Measurements from ENCODE around the gene HES1.

DNA sequence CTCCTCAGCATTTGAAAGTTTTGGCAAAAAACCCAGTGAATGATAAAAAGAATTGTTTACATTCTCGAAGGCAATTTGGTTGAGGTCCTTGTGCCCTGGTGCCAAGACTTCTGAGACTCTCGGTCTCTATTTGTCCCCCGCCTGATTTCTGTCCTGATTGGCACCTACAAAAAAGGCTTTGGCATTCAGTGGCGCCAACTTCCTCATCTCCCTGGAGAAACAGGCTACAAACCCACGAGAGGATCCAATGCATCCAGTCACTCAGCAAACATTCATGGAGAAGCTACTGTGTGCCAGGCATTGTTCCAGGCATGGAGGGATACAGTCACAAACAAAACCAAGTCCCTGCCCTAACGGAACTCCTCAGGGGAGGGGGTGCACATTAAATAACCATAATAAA is 42.7 kb downstream of the HES1 start:
- no peak for TF ChIP-seq EZH2 (IDR thresholded peaks at IDR 0.05; ENCODE audit: borderline replicate concordance, control insufficient read depth, low read depth, low read length)
- TF ChIP-seq TCF12 (IDR thresholded peaks at IDR 0.05; ENCODE audit: low read depth, low read length): no peak
- TF ChIP-seq ZNF622 (IDR thresholded peaks at IDR 0.05): no peak
- TF ChIP-seq, protein P1, sequence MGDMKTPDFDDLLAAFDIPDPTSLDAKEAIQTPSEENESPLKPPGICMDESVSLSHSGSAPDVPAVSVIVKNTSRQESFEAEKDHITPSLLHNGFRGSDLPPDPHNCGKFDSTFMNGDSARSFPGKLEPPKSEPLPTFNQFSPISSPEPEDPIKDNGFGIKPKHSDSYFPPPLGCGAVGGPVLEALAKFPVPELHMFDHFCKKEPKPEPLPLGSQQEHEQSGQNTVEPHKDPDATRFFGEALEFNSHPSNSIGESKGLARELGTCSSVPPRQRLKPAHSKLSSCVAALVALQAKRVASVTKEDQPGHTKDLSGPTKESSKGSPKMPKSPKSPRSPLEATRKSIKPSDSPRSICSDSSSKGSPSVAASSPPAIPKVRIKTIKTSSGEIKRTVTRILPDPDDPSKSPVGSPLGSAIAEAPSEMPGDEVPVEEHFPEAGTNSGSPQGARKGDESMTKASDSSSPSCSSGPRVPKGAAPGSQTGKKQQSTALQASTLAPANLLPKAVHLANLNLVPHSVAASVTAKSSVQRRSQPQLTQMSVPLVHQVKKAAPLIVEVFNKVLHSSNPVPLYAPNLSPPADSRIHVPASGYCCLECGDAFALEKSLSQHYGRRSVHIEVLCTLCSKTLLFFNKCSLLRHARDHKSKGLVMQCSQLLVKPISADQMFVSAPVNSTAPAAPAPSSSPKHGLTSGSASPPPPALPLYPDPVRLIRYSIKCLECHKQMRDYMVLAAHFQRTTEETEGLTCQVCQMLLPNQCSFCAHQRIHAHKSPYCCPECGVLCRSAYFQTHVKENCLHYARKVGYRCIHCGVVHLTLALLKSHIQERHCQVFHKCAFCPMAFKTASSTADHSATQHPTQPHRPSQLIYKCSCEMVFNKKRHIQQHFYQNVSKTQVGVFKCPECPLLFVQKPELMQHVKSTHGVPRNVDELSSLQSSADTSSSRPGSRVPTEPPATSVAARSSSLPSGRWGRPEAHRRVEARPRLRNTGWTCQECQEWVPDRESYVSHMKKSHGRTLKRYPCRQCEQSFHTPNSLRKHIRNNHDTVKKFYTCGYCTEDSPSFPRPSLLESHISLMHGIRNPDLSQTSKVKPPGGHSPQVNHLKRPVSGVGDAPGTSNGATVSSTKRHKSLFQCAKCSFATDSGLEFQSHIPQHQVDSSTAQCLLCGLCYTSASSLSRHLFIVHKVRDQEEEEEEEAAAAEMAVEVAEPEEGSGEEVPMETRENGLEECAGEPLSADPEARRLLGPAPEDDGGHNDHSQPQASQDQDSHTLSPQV (IDR thresholded peaks at IDR 0.05): no peak
- TF ChIP-seq, protein P2, sequence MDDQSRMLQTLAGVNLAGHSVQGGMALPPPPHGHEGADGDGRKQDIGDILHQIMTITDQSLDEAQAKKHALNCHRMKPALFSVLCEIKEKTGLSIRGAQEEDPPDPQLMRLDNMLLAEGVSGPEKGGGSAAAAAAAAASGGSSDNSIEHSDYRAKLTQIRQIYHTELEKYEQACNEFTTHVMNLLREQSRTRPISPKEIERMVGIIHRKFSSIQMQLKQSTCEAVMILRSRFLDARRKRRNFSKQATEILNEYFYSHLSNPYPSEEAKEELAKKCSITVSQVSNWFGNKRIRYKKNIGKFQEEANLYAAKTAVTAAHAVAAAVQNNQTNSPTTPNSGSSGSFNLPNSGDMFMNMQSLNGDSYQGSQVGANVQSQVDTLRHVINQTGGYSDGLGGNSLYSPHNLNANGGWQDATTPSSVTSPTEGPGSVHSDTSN (IDR thresholded peaks at IDR 0.05; ENCODE audit: insufficient replicate concordance, low read depth, low read length): no peak
- TF ChIP-seq ZNF274 (IDR thresholded peaks at IDR 0.05; ENCODE audit: insufficient read depth, insufficient read length): no peak
- no peak for TF ChIP-seq TCF7 (IDR thresholded peaks at IDR 0.05; ENCODE audit: borderline replicate concordance)
- TF ChIP-seq, protein P3, sequence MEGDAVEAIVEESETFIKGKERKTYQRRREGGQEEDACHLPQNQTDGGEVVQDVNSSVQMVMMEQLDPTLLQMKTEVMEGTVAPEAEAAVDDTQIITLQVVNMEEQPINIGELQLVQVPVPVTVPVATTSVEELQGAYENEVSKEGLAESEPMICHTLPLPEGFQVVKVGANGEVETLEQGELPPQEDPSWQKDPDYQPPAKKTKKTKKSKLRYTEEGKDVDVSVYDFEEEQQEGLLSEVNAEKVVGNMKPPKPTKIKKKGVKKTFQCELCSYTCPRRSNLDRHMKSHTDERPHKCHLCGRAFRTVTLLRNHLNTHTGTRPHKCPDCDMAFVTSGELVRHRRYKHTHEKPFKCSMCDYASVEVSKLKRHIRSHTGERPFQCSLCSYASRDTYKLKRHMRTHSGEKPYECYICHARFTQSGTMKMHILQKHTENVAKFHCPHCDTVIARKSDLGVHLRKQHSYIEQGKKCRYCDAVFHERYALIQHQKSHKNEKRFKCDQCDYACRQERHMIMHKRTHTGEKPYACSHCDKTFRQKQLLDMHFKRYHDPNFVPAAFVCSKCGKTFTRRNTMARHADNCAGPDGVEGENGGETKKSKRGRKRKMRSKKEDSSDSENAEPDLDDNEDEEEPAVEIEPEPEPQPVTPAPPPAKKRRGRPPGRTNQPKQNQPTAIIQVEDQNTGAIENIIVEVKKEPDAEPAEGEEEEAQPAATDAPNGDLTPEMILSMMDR (IDR thresholded peaks at IDR 0.05 in 2 of 3, conservative IDR thresholded peaks at IDR 0.05 in 1 of 3; ENCODE audit: control insufficient read depth in 2 of 3, extremely low read depth in 1 of 3, insufficient read depth in 1 of 3, low read depth in 3 of 3, low read length in 3 of 3): no peak
- TF ChIP-seq SREBF1 (IDR thresholded peaks at IDR 0.05; ENCODE audit: low read length): no peak
- TF ChIP-seq HDAC2 (IDR thresholded peaks at IDR 0.05): no peak
- no peak for TF ChIP-seq POLR2AphosphoS5 (IDR thresholded peaks at IDR 0.05; ENCODE audit: low read length)

Measured in GM12878 (cell line).